Measurements from ENCODE around the gene MAP1LC3B.

Gene MAP1LC3B

GRCh38 chr16:87435372-87436224, 43.5 kb downstream of the MAP1LC3B start:
- no peak for DNase-seq

- DNase-seq: peak; percentile 69
Measured at GRCh38 chr16:87436225-87437172, 44.4 kb downstream of the MAP1LC3B start.

- no peak for DNase-seq
Measured at GRCh38 chr16:87437327-87437726, 45.2 kb downstream of the MAP1LC3B start.

GRCh38 chr16:87437911-87438610, 45.9 kb downstream of the MAP1LC3B start:
- no peak for DNase-seq

- DNase-seq: no peak
Measured at GRCh38 chr16:87438611-87438985, 46.5 kb downstream of the MAP1LC3B start.

GRCh38 chr16:87439926-87440325, 47.8 kb downstream of the MAP1LC3B start:
- no peak for DNase-seq

- no peak for DNase-seq
Measured at GRCh38 chr16:87441886-87442580, 49.9 kb downstream of the MAP1LC3B start.

- DNase-seq: no peak
Measured at GRCh38 chr16:87442581-87442966, 50.4 kb downstream of the MAP1LC3B start.

- DNase-seq: no peak
Measured at GRCh38 chr16:87443016-87443415, 50.9 kb downstream of the MAP1LC3B start.

- DNase-seq: no peak
Measured at GRCh38 chr16:87443964-87444363, 51.8 kb downstream of the MAP1LC3B start.

- DNase-seq: no peak
Measured at GRCh38 chr16:87445486-87445885, 53.4 kb downstream of the MAP1LC3B start.

- no peak for DNase-seq
Measured at GRCh38 chr16:87446479-87446878, 54.3 kb downstream of the MAP1LC3B start.

- DNase-seq: no peak
Measured at GRCh38 chr16:87447323-87447722, 55.2 kb downstream of the MAP1LC3B start.

- no peak for DNase-seq
Measured at GRCh38 chr16:87448866-87449265, 56.7 kb downstream of the MAP1LC3B start.

GRCh38 chr16:87451563-87452210, 59.6 kb downstream of the MAP1LC3B start:
- DNase-seq: no peak

GRCh38 chr16:87453326-87453725, 61.2 kb downstream of the MAP1LC3B start:
- no peak for DNase-seq

Measured in activated CD8-positive, alpha-beta memory T cell treated with anti-CD3 and anti-CD28 coated beads for 24 hours (primary cell).